Ascending aorta (tissue), 2 donors: ENCODE results near the gene ALG12. TPM values are rescaled to one million over a fixed set of nuclear protein-coding genes. Genes with fewer than 3 reads are reported as not detected.

Experiments
- DNase-seq, 2 donors: peaks; one replicate each; pipeline ENCODE4 v3.0.0-alpha.2; 2019; ENCODE audit warnings: low spot score in 2 of 2
- H3K27ac ChIP-seq, 2 donors: fragments of 200-600 bp; sonication (generic); one replicate each; pipeline ENCODE4 v1.5.1; 2016 to 2017; ENCODE audit warnings: mild to moderate bottlenecking in 1 of 2
- H3K27me3 ChIP-seq: fragments of 200-600 bp; sonication (generic); one replicate; pipeline ENCODE4 v1.5.1; 2017
- H3K36me3 ChIP-seq, 2 donors: fragments of 200-600 bp; sonication (generic); one replicate each; pipeline ENCODE4 v1.5.1; 2016
- H3K4me1 ChIP-seq, 2 donors: fragments of 200-600 bp; sonication (generic); one replicate each; pipeline ENCODE4 v1.5.1; 2016 to 2017; ENCODE audit warnings: mild to moderate bottlenecking in 1 of 2
- H3K4me3 ChIP-seq, 2 donors: fragments of 200-600 bp; sonication (generic); one replicate each; pipeline ENCODE4 v1.5.1; 2016 to 2017; ENCODE audit warnings: mild to moderate bottlenecking in 1 of 2
- H3K9me3 ChIP-seq, 2 donors: fragments of 200-600 bp; sonication (generic); one replicate each; pipeline ENCODE4 v1.5.1; 2016
- intact Hi-C: fragments of 100-400 bp; cut with DNase I; formaldehyde crosslinking; loops from one replicate; pipeline ENCODE4 v1.15.1; 2023
- total RNA-seq: library from RNA; depleted of rRNA; stranded (reverse); fragments of >200 nt; gene quantifications from one replicate; pipeline ENCODE4 v1.1.0, GENCODE V29; 2016
- TF ChIP-seq, protein P1 (sequence below), 3 experiments: fragments of 200-600 bp in 2 of 3; fragments of 450-650 bp in 1 of 3; sonication (generic) in 2 of 3; IDR thresholded peaks; one replicate each; pipeline ENCODE4 v1.5.1; 2016 to 2019; ENCODE audit warnings: antibody characterized with exemption in 3 of 3, mild to moderate bottlenecking in 1 of 3, moderate library complexity in 1 of 3

The ALG12 gene
- total RNA-seq, 1 donor from 2014 or later: 6.9 TPM

DNA sequence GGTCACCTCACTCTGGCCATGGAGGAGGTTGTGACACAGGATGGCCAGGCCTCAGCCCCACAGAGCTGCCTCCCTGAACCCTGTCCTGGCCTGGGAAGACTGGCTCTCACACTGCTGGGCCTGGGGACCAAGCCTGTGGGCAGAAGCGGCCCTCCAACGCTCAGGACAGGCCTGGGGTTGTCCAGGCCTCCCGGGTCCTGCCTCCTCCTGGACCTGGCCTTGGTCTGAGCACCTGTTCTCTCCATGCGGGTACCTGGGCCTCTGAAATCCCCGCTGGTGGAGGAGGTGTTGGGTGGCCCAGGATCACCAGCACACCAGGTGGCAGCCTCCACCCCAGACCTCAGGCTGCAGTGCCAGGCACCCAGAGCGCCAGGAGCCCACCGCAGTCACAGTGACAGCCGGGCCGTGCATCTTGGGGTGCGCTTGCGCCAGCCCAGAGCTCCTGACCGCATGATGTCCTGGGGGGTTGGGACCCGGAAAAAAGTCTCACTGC lies 26.2 kb upstream of the ALG12 start:
- Histone ChIP-seq H3K4me3 (no peak overlapping the region), H3K4me1 (no peaks in the 10 kb centered on the region), H3K9me3 (no peaks in the 10 kb centered on the region), H3K27ac (no peak overlapping the region), H3K27me3 (no peaks in the 10 kb centered on the region), H3K36me3 (no peaks in the 10 kb centered on the region)
- intact Hi-C loops: no loop called here
- no peak for DNase-seq
- TF ChIP-seq, protein P1, sequence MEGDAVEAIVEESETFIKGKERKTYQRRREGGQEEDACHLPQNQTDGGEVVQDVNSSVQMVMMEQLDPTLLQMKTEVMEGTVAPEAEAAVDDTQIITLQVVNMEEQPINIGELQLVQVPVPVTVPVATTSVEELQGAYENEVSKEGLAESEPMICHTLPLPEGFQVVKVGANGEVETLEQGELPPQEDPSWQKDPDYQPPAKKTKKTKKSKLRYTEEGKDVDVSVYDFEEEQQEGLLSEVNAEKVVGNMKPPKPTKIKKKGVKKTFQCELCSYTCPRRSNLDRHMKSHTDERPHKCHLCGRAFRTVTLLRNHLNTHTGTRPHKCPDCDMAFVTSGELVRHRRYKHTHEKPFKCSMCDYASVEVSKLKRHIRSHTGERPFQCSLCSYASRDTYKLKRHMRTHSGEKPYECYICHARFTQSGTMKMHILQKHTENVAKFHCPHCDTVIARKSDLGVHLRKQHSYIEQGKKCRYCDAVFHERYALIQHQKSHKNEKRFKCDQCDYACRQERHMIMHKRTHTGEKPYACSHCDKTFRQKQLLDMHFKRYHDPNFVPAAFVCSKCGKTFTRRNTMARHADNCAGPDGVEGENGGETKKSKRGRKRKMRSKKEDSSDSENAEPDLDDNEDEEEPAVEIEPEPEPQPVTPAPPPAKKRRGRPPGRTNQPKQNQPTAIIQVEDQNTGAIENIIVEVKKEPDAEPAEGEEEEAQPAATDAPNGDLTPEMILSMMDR (IDR thresholded peaks at IDR 0.05): no peak

DNA sequence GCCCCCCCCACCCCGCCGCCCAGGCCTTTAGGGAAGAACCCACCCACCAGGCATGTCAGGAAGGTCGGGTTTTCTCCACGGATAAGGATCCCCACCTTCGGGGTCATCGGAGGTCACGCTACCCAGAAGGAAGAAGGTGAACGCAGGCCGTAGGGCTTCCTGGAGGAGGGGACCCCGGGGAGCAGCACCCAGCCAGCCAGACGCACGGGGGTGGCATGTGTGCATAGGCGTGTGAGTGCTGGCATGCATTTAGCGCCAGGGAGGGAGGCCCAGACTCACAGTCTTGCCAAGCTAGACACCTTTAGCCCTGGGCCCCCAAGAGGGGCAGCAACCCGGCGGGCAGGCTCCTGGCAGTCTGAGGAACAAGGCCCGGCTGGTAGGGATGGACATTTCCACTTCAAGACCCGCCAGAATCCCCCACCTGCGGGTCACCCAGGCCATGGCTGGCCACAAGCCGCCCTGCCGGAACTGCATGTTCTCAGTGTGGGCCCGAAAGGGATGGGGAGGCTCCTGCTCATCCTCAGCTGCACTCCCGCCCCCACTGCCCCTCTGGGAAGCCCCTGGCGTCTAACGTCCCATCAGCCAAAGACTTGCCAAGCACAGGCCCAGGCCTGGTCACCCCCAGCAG lies 25.6 kb upstream of the ALG12 start:
- Histone ChIP-seq H3K4me3 (no peak overlapping the region), H3K27ac (no peak overlapping the region), H3K4me1 (no peaks in the 10 kb centered on the region), H3K9me3 (no peaks in the 10 kb centered on the region), H3K27me3 (no peaks in the 10 kb centered on the region), H3K36me3 (no peaks in the 10 kb centered on the region)
- TF ChIP-seq, protein P1 (IDR thresholded peaks at IDR 0.05): no peak
- DNase-seq: no peak
- intact Hi-C loops: no loop called here

DNA sequence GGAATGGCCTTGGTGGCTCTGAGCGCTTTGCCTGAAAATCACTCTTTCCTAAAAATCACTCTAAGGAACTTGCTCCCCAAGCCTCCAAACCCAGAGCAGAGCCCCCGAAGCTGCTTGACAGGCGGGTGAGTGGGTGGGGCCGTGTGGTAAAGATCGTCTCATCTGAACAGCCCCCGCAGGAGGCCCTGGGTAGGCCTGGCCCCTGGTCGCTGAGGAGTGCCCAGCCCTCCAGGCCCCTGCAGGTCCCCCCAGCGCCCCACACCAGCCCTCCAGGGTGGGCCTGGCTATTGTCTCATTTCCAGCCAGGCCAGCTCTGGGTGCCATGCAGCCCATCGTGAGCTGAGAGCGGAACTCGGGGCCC lies 25.1 kb upstream of the ALG12 start:
- no peak overlapping the region for H3K4me3 ChIP-seq
- no peaks in the 10 kb centered on the region for H3K36me3 ChIP-seq
- intact Hi-C loops: no loop called here
- TF ChIP-seq, protein P1 (IDR thresholded peaks at IDR 0.05): no peak
- H3K27me3 ChIP-seq: no peaks in the 10 kb centered on the region
- no peaks in the 10 kb centered on the region for H3K9me3 ChIP-seq
- no peak overlapping the region for H3K27ac ChIP-seq
- no peak for DNase-seq
- H3K4me1 ChIP-seq: no peaks in the 10 kb centered on the region

DNA sequence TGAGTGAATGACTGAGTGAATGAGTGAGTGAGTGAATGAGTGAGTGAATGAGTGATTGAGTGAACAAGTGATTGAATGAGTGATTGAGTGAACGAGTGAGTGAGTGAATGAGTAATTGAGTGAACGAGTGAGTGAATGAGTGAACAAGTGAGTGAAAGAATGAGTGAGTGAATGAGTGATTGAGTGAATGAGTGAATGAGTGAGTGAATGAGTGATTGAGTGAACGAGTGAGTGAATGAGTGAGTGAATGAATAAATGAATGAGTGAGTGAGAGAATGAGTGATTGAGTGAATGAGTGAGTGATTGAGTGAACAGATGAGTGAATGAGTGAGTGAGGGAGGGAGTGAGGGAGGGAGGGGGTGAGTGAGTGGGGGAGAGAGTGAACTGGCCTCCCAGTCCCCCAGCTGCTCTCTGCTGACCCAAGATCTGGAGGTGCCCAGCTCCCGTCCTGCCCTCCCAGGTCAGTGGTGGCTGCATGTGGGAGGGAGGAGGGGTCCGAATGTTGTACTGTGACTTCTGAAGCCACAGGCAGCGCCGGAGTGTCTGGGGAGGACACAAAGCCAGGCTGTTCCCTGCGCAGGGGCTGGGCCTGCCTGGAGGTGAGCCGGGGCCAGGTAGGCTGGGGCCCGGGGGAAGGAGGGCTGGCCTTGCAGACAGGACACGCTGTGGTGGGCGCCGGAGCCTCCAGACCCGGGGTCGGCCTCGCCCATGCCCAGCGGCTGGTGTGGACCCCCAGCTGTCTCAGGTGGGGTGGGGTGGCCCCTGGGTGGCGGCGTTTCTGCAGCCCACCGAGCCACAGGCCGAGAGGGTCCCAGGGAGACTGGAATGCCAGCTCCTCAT lies 24.5 kb upstream of the ALG12 start:
- intact Hi-C loops: no loop called here
- TF ChIP-seq, protein P1 (IDR thresholded peaks at IDR 0.05): no peak

DNA sequence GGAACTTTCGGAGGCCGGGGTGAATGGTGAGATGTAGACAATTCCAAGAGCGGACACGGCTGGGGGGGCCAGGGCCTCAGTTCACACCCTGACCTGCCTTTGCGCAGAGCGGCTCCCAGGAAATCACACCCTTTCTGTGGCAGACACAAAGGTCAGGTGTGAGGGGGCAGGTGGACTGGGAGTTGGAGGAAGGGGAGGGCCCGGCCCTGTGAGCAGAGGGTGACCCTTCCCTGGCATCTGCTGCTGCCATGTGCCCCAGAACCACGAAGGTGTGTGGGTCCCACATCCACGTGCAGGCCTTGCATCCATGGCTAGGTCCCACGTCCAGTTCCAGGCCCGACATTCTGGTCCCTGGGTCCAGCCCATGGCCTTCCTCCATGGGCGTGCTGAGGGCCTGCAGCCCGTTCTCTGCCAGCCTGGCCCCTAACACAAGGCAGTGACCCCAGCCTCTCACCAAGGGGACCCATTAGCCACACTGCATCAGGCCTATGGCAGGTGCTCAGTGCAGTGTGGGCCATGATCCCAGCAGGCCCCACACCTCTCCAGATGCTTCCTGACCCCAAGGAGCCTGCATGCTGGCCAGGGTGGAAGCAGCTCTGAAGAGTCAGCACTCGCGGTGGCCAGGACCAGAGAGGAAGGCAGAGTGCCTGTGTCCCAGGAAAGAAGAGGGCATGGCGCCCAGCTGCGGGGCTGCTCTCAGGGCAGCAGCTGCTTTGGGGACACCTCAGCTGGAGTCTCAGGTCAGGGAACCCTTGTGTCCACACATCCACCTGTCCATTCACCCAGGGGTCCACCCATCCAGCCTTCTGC lies 23.5 kb upstream of the ALG12 start:
- Histone ChIP-seq H3K27me3 (no peaks in the 10 kb centered on the region), H3K9me3 (no peaks in the 10 kb centered on the region), H3K4me3 (no peak overlapping the region), H3K4me1 (peaks cover 7 to 11% of the 10 kb centered on the region in 2 donors), H3K36me3 (no peaks in the 10 kb centered on the region), H3K27ac (no peak overlapping the region)
- intact Hi-C loops: no loop called here
- TF ChIP-seq, protein P1 (IDR thresholded peaks at IDR 0.05): no peak
- no peak for DNase-seq

More for the DNA sequence above, 24.5 kb upstream of the ALG12 start:
- Histone ChIP-seq H3K27ac (no peak overlapping the region), H3K27me3 (no peaks in the 10 kb centered on the region), H3K36me3 (no peaks in the 10 kb centered on the region), H3K9me3 (no peaks in the 10 kb centered on the region), H3K4me1 (peaks cover 0 to under 1% of the 10 kb centered on the region in 2 donors), H3K4me3 (no peak overlapping the region)
- no peak for DNase-seq
